DMS79 treated with DMSO at 0.1 percent for 48 hours (cell line): ENCODE data around the gene B3GALNT2.
A peak's percentile ranks its signal among the peaks of the same experiment; 100 is the strongest.
"Not testable (repeated sequence)": the region's sequence is repeated elsewhere in the genome, so short reads cannot be mapped to it uniquely, and the experiment has no call there.

ENCODE experiments used
- DNase-seq: peaks from one replicate; lab custom pipeline; 2025; lab: John Stamatoyannopoulos, UW

Gene B3GALNT2

GRCh38 chr1:235504122-235504493, at the start of gene B3GALNT2:
B3GALNT2 (minus strand) TSS chr1:235504452; CDS start chr1:235504252, 200 bp downstream.
- DNase-seq, result no peak

- DNase-seq, result no peak
These were observed 48.9 kb upstream of the B3GALNT2 start for GRCh38 chr1:235553112-235553551.

GRCh38 chr1:235552146-235552716, 48.0 kb upstream of the B3GALNT2 start:
- DNase-seq, result peak; percentile 39

- no peak for DNase-seq
These were observed 45.3 kb upstream of the B3GALNT2 start for GRCh38 chr1:235549351-235550139.

- DNase-seq, result not testable (repeated sequence)
These were observed 42.3 kb upstream of the B3GALNT2 start for GRCh38 chr1:235546369-235547155.

GRCh38 chr1:235545292-235545930, 41.2 kb upstream of the B3GALNT2 start:
- DNase-seq, result no peak

GRCh38 chr1:235542845-235543244, 38.6 kb upstream of the B3GALNT2 start:
- not testable (repeated sequence) for DNase-seq

GRCh38 chr1:235533476-235534168, 29.4 kb upstream of the B3GALNT2 start:
- DNase-seq, result no peak

GRCh38 chr1:235532360-235532759, 28.1 kb upstream of the B3GALNT2 start:
- no peak for DNase-seq

- DNase-seq, result no peak
These were observed 23.1 kb upstream of the B3GALNT2 start for GRCh38 chr1:235527196-235527814.

- no peak for DNase-seq
These were observed 21.1 kb upstream of the B3GALNT2 start for GRCh38 chr1:235525314-235525713.

GRCh38 chr1:235516862-235517446, 12.7 kb upstream of the B3GALNT2 start:
- DNase-seq, result no peak

- no peak for DNase-seq
These were observed 11.7 kb upstream of the B3GALNT2 start for GRCh38 chr1:235515844-235516512.

- peak; percentile 60 for DNase-seq
These were observed 9.5 kb upstream of the B3GALNT2 start for GRCh38 chr1:235513495-235514366.

- DNase-seq, result no peak
These were observed 7.4 kb upstream of the B3GALNT2 start for GRCh38 chr1:235511470-235512240.

GRCh38 chr1:235510823-235511222, 6.6 kb upstream of the B3GALNT2 start:
- no peak for DNase-seq

GRCh38 chr1:235507623-235508022, 3.4 kb upstream of the B3GALNT2 start:
- no peak for DNase-seq

GRCh38 chr1:235504494-235505222, 406 bp upstream of the B3GALNT2 start:
- peak; percentile 98 for DNase-seq
